Measurements from ENCODE around the gene C16orf46. TPM values are rescaled to one million over a fixed set of nuclear protein-coding genes. Genes with fewer than 3 reads are reported as not detected.

Gene C16orf46
- total and polyA plus RNA-seq, 10 donors: 0.24 to 1.1 (median 0.64) TPM; not detected in 4

GRCh38 chr16:81076566-81077075, 417 bp downstream of the C16orf46 start:
- H3K36me3 ChIP-seq: no peaks in the 10 kb centered on the region
- H3K27ac ChIP-seq: peak overlapping the region; percentile 87 to 98 (median 95)
- peak; percentile 95 for DNase-seq
- WGBS, 5 donors: 0 to 1% (median 0%) methylated on average over 26 to 27 of the region's 27 CpGs
- H3K4me1 ChIP-seq: peaks cover 0 to 14% (median 11%) of the 10 kb centered on the region in 6 donors
- no peaks in the 10 kb centered on the region for H3K27me3 ChIP-seq (replicated peaks in 1 of 7)
- TF ChIP-seq, protein P1, sequence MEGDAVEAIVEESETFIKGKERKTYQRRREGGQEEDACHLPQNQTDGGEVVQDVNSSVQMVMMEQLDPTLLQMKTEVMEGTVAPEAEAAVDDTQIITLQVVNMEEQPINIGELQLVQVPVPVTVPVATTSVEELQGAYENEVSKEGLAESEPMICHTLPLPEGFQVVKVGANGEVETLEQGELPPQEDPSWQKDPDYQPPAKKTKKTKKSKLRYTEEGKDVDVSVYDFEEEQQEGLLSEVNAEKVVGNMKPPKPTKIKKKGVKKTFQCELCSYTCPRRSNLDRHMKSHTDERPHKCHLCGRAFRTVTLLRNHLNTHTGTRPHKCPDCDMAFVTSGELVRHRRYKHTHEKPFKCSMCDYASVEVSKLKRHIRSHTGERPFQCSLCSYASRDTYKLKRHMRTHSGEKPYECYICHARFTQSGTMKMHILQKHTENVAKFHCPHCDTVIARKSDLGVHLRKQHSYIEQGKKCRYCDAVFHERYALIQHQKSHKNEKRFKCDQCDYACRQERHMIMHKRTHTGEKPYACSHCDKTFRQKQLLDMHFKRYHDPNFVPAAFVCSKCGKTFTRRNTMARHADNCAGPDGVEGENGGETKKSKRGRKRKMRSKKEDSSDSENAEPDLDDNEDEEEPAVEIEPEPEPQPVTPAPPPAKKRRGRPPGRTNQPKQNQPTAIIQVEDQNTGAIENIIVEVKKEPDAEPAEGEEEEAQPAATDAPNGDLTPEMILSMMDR (IDR thresholded peaks at IDR 0.05 in 8 of 11, conservative IDR thresholded peaks at IDR 0.05 in 3 of 11): peak in 1 of 11 experiments; percentile 18
- TF ChIP-seq POLR2A (IDR thresholded peaks at IDR 0.05): peak in 1 of 3 donors; percentile 48
- TF ChIP-seq POLR2AphosphoS5 (IDR thresholded peaks at IDR 0.05): no peak
- H3K4me3 ChIP-seq: peak overlapping the region; percentile 75 to 98 (median 89)
- intact Hi-C loops (cut with DNase I; ENCODE audit: low total_unique reads): loop anchor here (5.0 kb wide), 1 partner anchor 39 kb away; the partner anchor contains the start of gene ATMIN
- H3K9me3 ChIP-seq: no peaks in the 10 kb centered on the region

- peaks cover 0 to 14% (median 11%) of the 10 kb centered on the region in 6 donors for H3K4me1 ChIP-seq
- no peaks in the 10 kb centered on the region for H3K36me3 ChIP-seq
- no peak for DNase-seq
- no peak overlapping the region for H3K27ac ChIP-seq
- H3K9me3 ChIP-seq: no peaks in the 10 kb centered on the region
- 68 to 75% (median 72%) methylated on average over 5 of the region's 5 CpGs for WGBS, 5 donors
- TF ChIP-seq, protein P1 (IDR thresholded peaks at IDR 0.05 in 8 of 11, conservative IDR thresholded peaks at IDR 0.05 in 3 of 11): no peak
- TF ChIP-seq POLR2A (IDR thresholded peaks at IDR 0.05): no peak
- no peak for TF ChIP-seq POLR2AphosphoS5 (IDR thresholded peaks at IDR 0.05)
- intact Hi-C loops (cut with DNase I; ENCODE audit: low total_unique reads): no loop called here
- H3K27me3 ChIP-seq (replicated peaks in 1 of 7): no peaks in the 10 kb centered on the region
- H3K4me3 ChIP-seq: no peak overlapping the region
Observed at GRCh38 chr16:81073560-81074330, 3.3 kb downstream of the C16orf46 start.

DNA sequence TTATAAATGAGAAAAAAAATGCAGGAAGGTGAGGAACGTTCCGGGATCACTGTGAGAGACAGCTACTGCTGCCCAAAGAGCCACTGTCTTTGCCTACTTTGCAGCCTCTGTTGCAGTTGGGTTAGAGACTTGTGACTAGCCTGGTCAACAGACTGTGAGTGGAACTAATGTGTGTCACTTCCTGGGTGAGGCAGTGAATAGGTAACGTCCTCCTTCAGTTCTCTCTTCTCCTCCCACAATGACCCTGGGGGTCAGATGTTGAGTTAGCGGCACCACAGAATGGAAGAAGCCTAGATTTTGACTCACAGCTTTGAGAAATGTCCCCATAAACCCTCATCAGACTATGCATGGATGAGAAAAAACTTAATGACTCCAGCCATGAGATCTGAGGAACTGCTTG, 5.2 kb downstream of the C16orf46 start:
- TF ChIP-seq POLR2A (IDR thresholded peaks at IDR 0.05): no peak
- TF ChIP-seq, protein P1 (IDR thresholded peaks at IDR 0.05 in 8 of 11, conservative IDR thresholded peaks at IDR 0.05 in 3 of 11): no peak
- no peak for TF ChIP-seq POLR2AphosphoS5 (IDR thresholded peaks at IDR 0.05)
- no peaks in the 10 kb centered on the region for H3K27me3 ChIP-seq (replicated peaks in 1 of 7)
- no peaks in the 10 kb centered on the region for H3K36me3 ChIP-seq
- no peak overlapping the region for H3K4me3 ChIP-seq
- WGBS, 5 donors: 67 to 81% (median 74%) methylated on average over 4 of the region's 4 CpGs
- DNase-seq: no peak
- H3K4me1 ChIP-seq: peaks cover 0 to 7% (median 5%) of the 10 kb centered on the region in 6 donors
- H3K9me3 ChIP-seq: no peaks in the 10 kb centered on the region
- intact Hi-C loops (cut with DNase I; ENCODE audit: low total_unique reads): no loop called here
- no peak overlapping the region for H3K27ac ChIP-seq

DNA sequence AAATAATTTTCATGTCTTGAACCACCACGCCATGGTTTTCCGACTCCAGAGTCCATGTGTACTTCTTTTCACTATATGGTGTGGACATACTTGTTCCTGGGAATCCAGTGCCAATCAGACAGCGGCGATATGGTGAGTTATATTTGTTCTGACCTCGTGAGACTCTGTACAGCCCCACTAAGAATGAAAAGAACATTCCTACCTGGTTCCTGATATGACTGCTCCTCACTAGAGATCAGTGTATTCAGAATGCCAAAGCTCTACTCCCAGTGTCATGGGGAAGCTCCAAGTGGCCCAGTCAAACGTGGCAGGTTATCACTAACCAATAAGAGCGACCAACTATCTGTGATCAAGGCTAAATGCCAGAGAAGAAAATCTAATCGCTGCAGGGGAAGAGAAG, 6.1 kb downstream of the C16orf46 start:
- no peak for DNase-seq
- H3K27me3 ChIP-seq (replicated peaks in 1 of 7): no peaks in the 10 kb centered on the region
- TF ChIP-seq, protein P1 (IDR thresholded peaks at IDR 0.05 in 8 of 11, conservative IDR thresholded peaks at IDR 0.05 in 3 of 11): no peak
- TF ChIP-seq POLR2AphosphoS5 (IDR thresholded peaks at IDR 0.05) (no peak), POLR2A (IDR thresholded peaks at IDR 0.05) (no peak)
- no peak overlapping the region for H3K4me3 ChIP-seq
- H3K9me3 ChIP-seq: no peaks in the 10 kb centered on the region
- no peak overlapping the region for H3K27ac ChIP-seq
- intact Hi-C loops (cut with DNase I; ENCODE audit: low total_unique reads): no loop called here
- no peaks in the 10 kb centered on the region for H3K36me3 ChIP-seq
- WGBS, 5 donors: 78 to 93% (median 79%) methylated on average over 7 to 8 of the region's 8 CpGs
- peaks cover 0 to under 1% (median under 1%) of the 10 kb centered on the region in 6 donors for H3K4me1 ChIP-seq

Data from spleen (tissue), 11 donors.